Measurements from ENCODE around the gene CAPG.

DNA sequence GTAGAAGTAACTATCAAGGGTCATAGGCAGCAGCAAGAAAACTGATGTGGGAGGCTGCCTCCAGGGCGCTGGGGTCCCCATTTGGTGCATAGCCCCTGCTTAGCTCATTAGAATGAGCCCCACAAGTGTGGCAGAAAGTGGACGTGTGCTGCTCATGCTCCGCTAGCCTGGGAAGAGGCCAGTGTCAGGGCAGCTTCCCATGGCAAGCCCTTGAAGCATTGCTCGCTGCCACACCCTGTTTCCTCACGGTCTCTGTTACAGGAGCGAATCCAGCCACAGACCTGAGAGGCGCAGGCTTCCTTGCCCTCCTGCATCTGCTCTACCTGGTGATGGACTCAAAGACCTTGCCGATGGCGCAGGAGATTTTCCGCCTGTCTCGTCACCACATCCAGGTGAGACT, 33.1 kb downstream of the CAPG start:
- TF ChIP-seq, protein P1, sequence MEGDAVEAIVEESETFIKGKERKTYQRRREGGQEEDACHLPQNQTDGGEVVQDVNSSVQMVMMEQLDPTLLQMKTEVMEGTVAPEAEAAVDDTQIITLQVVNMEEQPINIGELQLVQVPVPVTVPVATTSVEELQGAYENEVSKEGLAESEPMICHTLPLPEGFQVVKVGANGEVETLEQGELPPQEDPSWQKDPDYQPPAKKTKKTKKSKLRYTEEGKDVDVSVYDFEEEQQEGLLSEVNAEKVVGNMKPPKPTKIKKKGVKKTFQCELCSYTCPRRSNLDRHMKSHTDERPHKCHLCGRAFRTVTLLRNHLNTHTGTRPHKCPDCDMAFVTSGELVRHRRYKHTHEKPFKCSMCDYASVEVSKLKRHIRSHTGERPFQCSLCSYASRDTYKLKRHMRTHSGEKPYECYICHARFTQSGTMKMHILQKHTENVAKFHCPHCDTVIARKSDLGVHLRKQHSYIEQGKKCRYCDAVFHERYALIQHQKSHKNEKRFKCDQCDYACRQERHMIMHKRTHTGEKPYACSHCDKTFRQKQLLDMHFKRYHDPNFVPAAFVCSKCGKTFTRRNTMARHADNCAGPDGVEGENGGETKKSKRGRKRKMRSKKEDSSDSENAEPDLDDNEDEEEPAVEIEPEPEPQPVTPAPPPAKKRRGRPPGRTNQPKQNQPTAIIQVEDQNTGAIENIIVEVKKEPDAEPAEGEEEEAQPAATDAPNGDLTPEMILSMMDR (optimal IDR thresholded peaks at IDR 0.05 in 1 of 3, IDR thresholded peaks at IDR 0.05 in 1 of 3, conservative IDR thresholded peaks at IDR 0.05 in 1 of 3; ENCODE audit: extremely low read depth in 1 of 3, insufficient read depth in 2 of 3, low read length in 3 of 3) = no peak
- TF ChIP-seq EZH2 (IDR thresholded peaks at IDR 0.05; ENCODE audit: low read length) = no peak

All from keratinocyte (primary cell).